ENCODE data around the gene PAH. TPM values are rescaled to one million over a fixed set of nuclear protein-coding genes. Genes with fewer than 3 reads are reported as not detected.

Gene PAH
- total RNA-seq (under 1 TPM; 0.33 to 0.40 TPM), polyA plus RNA-seq (ENCODE audit: insufficient read length in 2 of 2) (1 to 10 TPM; 1.2 to 1.7 TPM)
- long read RNA-seq, donor 1 = 0 reads
- long read RNA-seq, donor 2, partial matches to known transcripts = 0 of 1 reads
- long read RNA-seq, donor 2, other reads (novel, unspliced or antisense) = 0 of 1 reads
- long read RNA-seq, donor 3 = 0 reads
- long read RNA-seq, donor 4 = 0 reads

DNA sequence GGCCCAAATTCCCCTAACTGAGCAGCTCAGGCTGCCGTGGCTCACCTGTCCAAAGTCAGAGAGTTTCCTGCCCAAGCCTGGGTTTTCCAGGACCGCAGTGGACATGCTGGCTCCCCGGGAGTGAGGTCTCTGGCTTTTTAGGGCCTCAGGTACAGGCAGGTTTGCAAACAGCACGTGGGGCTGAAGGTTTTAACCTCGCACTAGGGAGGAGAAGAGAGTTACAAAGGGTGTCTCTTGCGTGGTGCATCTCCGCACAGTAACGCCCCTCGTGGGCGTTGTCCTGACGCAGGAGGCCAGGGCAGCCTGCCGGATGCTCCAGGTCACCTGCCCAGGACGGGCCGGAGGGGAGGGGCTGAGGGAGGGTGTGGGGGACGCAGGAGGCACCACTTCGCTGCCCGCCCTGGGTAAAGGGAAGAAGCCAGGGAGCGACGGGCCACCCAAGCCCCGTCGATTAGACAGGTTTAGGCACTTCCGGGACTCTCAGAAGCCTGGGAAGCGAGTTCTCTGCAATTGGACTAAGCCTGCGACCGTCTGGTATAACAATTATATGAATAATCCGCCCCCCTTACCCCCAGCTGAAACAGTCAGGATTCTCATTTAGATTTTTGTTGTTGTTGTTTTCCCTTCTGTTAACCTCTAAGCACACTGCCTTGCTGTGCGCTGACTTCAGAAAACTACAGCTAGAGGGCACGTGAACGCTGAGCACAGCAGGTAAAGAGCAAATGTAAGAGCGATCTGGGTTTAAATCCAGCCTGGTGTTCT is at the start of gene PAH:
TSS of gene PAH (minus strand) at position 219 of the 762 bp plus-strand sequence. CDS start at position 105, 114 bp downstream.
- 14% methylated on average over 25 of the region's 30 CpGs for WGBS (ENCODE audit: insufficient coverage)
- Histone ChIP-seq H3K27me3 (ENCODE audit: control insufficient read depth, insufficient read depth, low read length) (no peaks in the 10 kb centered on the region), H3K27ac (ENCODE audit: low read depth, low read length) (no peak within 1 kb of the TSS), H3K9me3 (ENCODE audit: control insufficient read depth, insufficient read depth, low read length) (no peaks in the 10 kb centered on the region), H3K4me1 (ENCODE audit: control insufficient read depth, insufficient read depth, low read length) (peaks cover 7% of the 10 kb centered on the region), H3K4me3 (ENCODE audit: low read depth, low read length) (peak within 1 kb of the TSS; percentile 2), H3K36me3 (ENCODE audit: control insufficient read depth, insufficient read depth, low read length) (no peaks in the 10 kb centered on the region)
- peak in 4 of 6 donors; percentile 2 to 84 (median 18) for DNase-seq (ENCODE audit: low read depth in 4 of 6, low spot score in 6 of 6)

DNA sequence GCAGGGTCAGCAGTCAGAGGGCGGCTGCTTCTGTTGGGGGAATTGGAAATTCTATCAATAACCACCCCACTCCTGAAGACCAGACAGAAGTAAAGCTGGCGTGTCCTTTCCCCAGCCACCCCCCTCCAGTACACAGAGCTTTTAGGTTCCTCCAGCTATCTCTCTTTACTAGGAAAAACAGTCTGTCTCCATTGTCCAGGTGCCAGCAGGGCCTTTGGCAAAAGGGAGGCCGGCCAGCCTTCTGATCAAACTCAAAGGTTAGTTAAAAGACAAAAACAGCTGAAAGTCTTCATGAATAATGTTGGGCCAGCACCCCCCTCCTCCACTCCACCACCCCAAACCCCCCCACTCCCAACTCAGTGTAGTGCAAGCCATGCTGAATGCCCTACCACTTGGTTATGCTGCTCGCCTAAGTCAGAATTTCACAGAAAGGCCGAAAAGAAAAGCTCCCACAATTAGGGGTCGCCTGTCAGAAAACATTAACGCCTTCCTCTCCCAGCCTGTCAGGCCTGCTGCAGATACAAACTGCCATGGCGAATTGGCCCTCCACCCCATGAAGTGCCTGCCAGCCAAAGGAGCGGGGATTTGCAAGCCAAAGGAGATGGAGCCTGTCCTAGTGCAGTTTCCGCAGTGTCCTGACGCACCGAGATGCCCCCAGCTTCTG is 49.3 kb upstream of the PAH start:
- 23% methylated on average over 9 of the region's 12 CpGs for WGBS (ENCODE audit: insufficient coverage)
- peak in 2 of 6 donors; percentile 84 to 88 for DNase-seq (ENCODE audit: low read depth in 4 of 6, low spot score in 6 of 6)
- no peak overlapping the region for H3K4me3 ChIP-seq (ENCODE audit: low read depth, low read length)
- peaks cover 33% of the 10 kb centered on the region for H3K4me1 ChIP-seq (ENCODE audit: control insufficient read depth, insufficient read depth, low read length)
- no peaks in the 10 kb centered on the region for H3K36me3 ChIP-seq (ENCODE audit: control insufficient read depth, insufficient read depth, low read length)
- H3K27ac ChIP-seq (ENCODE audit: low read depth, low read length) = peak overlapping the region; percentile 81
- peaks cover 27% of the 10 kb centered on the region for H3K27me3 ChIP-seq (ENCODE audit: control insufficient read depth, insufficient read depth, low read length)
- H3K9me3 ChIP-seq (ENCODE audit: control insufficient read depth, insufficient read depth, low read length) = no peaks in the 10 kb centered on the region

DNA sequence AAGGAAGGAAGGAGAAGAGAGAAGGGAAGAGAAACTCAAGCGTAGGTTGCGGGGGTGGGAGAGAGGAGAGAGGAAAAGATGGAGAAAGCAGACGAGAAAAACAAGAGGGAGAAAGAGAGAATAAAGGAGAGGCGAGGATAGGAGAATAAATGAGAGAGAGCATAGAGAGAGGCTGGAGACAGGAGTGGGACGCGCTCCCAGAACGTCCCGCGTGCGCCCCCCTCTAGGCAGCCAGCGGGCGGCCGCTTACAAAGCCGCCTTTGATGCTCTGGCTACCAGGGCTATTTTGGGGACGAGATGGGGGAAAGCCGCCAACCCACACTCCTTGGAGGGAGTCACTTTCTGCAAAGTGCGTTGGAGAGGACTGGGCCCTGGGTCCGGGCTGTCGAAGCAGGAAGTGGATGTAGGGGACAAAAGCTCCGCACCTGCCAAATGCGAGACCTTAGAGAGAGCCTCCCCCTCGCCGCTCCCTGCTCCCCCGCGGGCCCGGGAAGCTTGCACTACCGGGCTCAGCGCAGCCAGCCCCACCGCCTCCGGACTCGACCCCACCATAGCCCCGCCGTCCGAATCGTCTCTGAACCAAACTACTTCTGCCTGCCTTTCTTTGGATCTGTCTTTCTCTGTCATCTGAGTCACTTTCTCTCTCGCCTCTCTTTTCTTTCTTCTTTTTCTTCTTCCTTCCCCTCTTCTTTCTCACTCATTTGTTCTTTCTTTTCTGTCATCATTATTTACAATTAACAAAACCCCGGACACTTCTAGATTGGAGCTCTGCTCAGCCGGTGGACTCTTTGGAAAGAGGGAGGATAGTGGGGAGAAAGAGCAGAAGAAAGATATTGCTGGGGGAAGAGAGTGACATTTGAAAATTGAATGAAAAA is 48.5 kb upstream of the PAH start:
- Histone ChIP-seq H3K9me3 (ENCODE audit: control insufficient read depth, insufficient read depth, low read length) (no peaks in the 10 kb centered on the region), H3K4me1 (ENCODE audit: control insufficient read depth, insufficient read depth, low read length) (peaks cover 36% of the 10 kb centered on the region), H3K36me3 (ENCODE audit: control insufficient read depth, insufficient read depth, low read length) (no peaks in the 10 kb centered on the region), H3K4me3 (ENCODE audit: low read depth, low read length) (peak overlapping the region; percentile 36), H3K27ac (ENCODE audit: low read depth, low read length) (peak overlapping the region; percentile 81), H3K27me3 (ENCODE audit: control insufficient read depth, insufficient read depth, low read length) (peaks cover 32% of the 10 kb centered on the region)
- DNase-seq (ENCODE audit: low read depth in 4 of 6, low spot score in 6 of 6) = peak in 4 of 6 donors; percentile 68 to 91 (median 79)
- under 1% methylated on average over 36 of the region's 38 CpGs for WGBS (ENCODE audit: insufficient coverage)

DNA sequence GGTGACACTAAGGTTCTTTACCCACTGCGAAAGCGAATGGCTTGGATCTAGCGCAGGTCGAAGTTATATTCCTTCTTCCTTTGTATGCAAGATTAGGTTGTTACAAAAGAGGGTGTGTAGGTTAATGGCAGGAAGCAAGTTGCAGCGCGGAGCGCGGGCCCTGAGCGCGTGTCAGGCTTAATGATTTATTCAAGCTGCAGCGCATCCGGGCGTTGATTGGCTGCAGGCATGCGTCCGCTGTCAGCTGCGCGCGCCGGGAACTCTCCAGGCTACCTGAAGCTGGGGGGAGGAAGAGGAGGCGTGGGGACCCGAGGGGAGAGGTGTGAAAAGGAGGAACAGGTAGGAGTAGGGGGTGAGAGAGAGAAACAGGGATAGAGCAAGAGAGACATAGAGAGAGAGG is 47.8 kb upstream of the PAH start:
- Histone ChIP-seq H3K36me3 (ENCODE audit: control insufficient read depth, insufficient read depth, low read length) (no peaks in the 10 kb centered on the region), H3K27ac (ENCODE audit: low read depth, low read length) (peak overlapping the region; percentile 81), H3K27me3 (ENCODE audit: control insufficient read depth, insufficient read depth, low read length) (peaks cover 32% of the 10 kb centered on the region), H3K4me1 (ENCODE audit: control insufficient read depth, insufficient read depth, low read length) (peaks cover 36% of the 10 kb centered on the region), H3K9me3 (ENCODE audit: control insufficient read depth, insufficient read depth, low read length) (no peaks in the 10 kb centered on the region), H3K4me3 (ENCODE audit: low read depth, low read length) (peak overlapping the region; percentile 36)
- DNase-seq (ENCODE audit: low read depth in 4 of 6, low spot score in 6 of 6) = peak in 2 of 6 donors; percentile 86 to 87
- WGBS (ENCODE audit: insufficient coverage) = 1% methylated on average over 21 of the region's 21 CpGs

DNA sequence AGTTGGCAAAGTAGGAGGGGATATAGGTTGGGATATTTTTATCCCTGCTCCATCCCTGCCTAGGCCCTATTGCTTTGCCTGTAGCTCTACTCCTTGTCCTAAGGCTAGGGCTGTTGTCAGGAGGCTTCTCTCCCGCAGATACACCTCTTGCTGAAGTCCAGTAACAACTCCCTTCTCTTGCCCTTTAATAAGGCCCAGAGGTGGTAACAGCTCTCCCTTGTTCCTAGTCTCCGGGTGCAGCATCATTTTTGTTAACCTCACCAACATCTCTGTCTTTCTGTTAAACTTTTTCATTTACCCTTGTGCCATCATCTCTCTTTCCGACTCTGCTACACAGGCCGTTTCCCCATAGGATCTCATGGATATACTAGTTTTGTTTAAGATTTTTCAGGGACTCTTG is 46.8 kb upstream of the PAH start:
- Histone ChIP-seq H3K27ac (ENCODE audit: low read depth, low read length) (no peak overlapping the region), H3K9me3 (ENCODE audit: control insufficient read depth, insufficient read depth, low read length) (no peaks in the 10 kb centered on the region), H3K36me3 (ENCODE audit: control insufficient read depth, insufficient read depth, low read length) (no peaks in the 10 kb centered on the region), H3K4me3 (ENCODE audit: low read depth, low read length) (no peak overlapping the region), H3K4me1 (ENCODE audit: control insufficient read depth, insufficient read depth, low read length) (peaks cover 38% of the 10 kb centered on the region), H3K27me3 (ENCODE audit: control insufficient read depth, insufficient read depth, low read length) (peaks cover 41% of the 10 kb centered on the region)
- no peak for DNase-seq (ENCODE audit: low read depth in 4 of 6, low spot score in 6 of 6)
- 73% methylated on average over 2 of the region's 4 CpGs for WGBS (ENCODE audit: insufficient coverage)

DNA sequence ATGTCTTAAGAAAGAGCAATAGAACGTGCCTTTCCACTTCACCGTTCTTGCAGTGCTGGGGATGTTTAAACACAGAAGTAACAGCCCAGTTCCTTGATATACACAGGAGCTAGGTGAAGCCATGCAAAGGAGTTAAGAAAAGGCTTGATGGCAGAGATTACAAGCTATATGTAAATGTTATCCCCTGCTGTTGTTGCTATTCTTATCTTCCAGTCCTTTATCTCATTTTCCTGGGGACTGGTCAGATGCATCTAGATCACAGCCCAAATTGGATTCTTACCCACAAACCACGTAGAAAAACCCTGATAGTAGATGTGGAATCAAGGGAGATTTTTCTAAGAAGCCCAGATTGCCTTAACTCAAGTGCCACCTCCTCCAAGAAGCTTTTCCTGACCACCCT is 45.9 kb upstream of the PAH start:
- peaks cover 40% of the 10 kb centered on the region for H3K4me1 ChIP-seq (ENCODE audit: control insufficient read depth, insufficient read depth, low read length)
- H3K4me3 ChIP-seq (ENCODE audit: low read depth, low read length) = no peak overlapping the region

DNA sequence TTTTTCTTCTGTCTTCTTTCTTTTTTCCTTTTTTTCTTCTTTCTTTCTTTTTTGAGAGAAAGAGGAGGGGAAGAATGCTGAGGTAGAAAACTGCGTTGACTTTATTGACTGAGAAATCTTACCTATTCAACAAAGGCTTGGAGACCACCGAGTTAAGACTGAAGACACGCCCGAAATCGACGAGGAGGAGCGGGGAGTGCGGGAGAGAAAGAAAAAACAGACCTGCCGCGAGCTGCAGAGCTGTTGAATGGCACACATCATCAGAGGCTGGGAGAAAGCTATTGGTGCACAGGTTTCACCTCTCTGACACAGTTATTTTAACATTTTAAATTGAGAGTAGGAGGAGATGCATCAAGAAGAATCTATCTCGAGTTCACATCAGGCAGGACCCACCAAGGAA is 45.5 kb upstream of the PAH start:
- no peak overlapping the region for H3K27ac ChIP-seq (ENCODE audit: low read depth, low read length)
- no peak overlapping the region for H3K4me3 ChIP-seq (ENCODE audit: low read depth, low read length)

More for the DNA sequence above, 45.9 kb upstream of the PAH start:
- WGBS (ENCODE audit: insufficient coverage) = no CpG with 5 or more reads among the region's 3 CpGs
- DNase-seq (ENCODE audit: low read depth in 4 of 6, low spot score in 6 of 6) = no peak
- Histone ChIP-seq H3K9me3 (ENCODE audit: control insufficient read depth, insufficient read depth, low read length) (no peaks in the 10 kb centered on the region), H3K36me3 (ENCODE audit: control insufficient read depth, insufficient read depth, low read length) (no peaks in the 10 kb centered on the region), H3K27ac (ENCODE audit: low read depth, low read length) (no peak overlapping the region), H3K27me3 (ENCODE audit: control insufficient read depth, insufficient read depth, low read length) (peaks cover 44% of the 10 kb centered on the region)

DNA sequence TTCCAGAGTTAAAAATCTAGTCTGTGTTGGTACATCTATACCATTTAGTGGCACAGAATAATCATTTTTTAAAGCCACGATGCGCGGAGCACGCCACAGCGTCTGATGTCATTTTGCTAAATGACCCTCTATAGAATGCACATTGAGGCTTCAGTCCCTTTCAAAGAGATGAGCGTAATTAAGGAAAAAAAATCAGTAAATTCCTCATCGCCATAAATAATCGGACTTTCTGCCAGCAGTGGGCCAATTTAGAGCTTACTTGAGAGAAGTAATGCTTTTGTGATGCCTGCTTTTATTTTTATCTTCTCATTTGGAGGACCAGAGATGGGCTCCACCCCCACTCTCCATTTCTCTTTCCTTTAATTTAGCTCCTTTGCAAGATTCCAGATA is 44.4 kb upstream of the PAH start:
- Histone ChIP-seq H3K4me3 (ENCODE audit: low read depth, low read length) (peak overlapping the region; percentile 32), H3K4me1 (ENCODE audit: control insufficient read depth, insufficient read depth, low read length) (peaks cover 48% of the 10 kb centered on the region), H3K9me3 (ENCODE audit: control insufficient read depth, insufficient read depth, low read length) (no peaks in the 10 kb centered on the region), H3K27ac (ENCODE audit: low read depth, low read length) (peak overlapping the region; percentile 90), H3K36me3 (ENCODE audit: control insufficient read depth, insufficient read depth, low read length) (no peaks in the 10 kb centered on the region), H3K27me3 (ENCODE audit: control insufficient read depth, insufficient read depth, low read length) (peaks cover 50% of the 10 kb centered on the region)
- no peak for DNase-seq (ENCODE audit: low read depth in 4 of 6, low spot score in 6 of 6)
- 0% methylated on average over 1 of the region's 8 CpGs for WGBS (ENCODE audit: insufficient coverage)

More for the DNA sequence above, 45.5 kb upstream of the PAH start:
- no peak for DNase-seq (ENCODE audit: low read depth in 4 of 6, low spot score in 6 of 6)
- Histone ChIP-seq H3K36me3 (ENCODE audit: control insufficient read depth, insufficient read depth, low read length) (no peaks in the 10 kb centered on the region), H3K4me1 (ENCODE audit: control insufficient read depth, insufficient read depth, low read length) (peaks cover 43% of the 10 kb centered on the region), H3K9me3 (ENCODE audit: control insufficient read depth, insufficient read depth, low read length) (no peaks in the 10 kb centered on the region), H3K27me3 (ENCODE audit: control insufficient read depth, insufficient read depth, low read length) (peaks cover 44% of the 10 kb centered on the region)
- WGBS (ENCODE audit: insufficient coverage) = 18% methylated on average over 10 of the region's 11 CpGs
